Calu3 (cell line): ENCODE data around the gene SGSH. TPM values are rescaled to one million over a fixed set of nuclear protein-coding genes. Genes with fewer than 3 reads are reported as not detected.

Source experiments
- BruUV-seq: library from RNA; stranded (reverse); fragments of 400-500 nt; replicated peaks from 2 replicates; lab custom pipeline; 2021; lab: Mats Ljungman, UMichigan
- CTCF ChIA-PET: fragments of 300-600 bp; sonication (Branson Sonifier 250); formaldehyde crosslinking; loops from one replicate; lab custom pipeline; 2022; ENCODE audit warnings: antibody characterized with exemption; lab: Charles Lee
- DNase-seq: peaks from one replicate; pipeline ENCODE4 v3.0.0; 2022
- H3K27ac Mint-ChIP-seq: one replicate; pipeline ENCODE4 v1.8.0; 2022; ENCODE audit warnings: mixed read lengths; ENCODE audit not compliant: unreplicated experiment
- H3K27me3 Mint-ChIP-seq: one replicate; pipeline ENCODE4 v1.8.0; 2022; ENCODE audit warnings: mixed read lengths; ENCODE audit not compliant: unreplicated experiment
- H3K36me3 Mint-ChIP-seq: one replicate; pipeline ENCODE4 v1.8.0; 2022; ENCODE audit warnings: mild to moderate bottlenecking, moderate library complexity, mixed read lengths; ENCODE audit not compliant: insufficient read depth, unreplicated experiment
- H3K4me1 Mint-ChIP-seq: one replicate; pipeline ENCODE4 v1.8.0; 2022; ENCODE audit warnings: mild to moderate bottlenecking, low read depth, mixed read lengths; ENCODE audit not compliant: unreplicated experiment
- H3K4me3 Mint-ChIP-seq: one replicate; pipeline ENCODE4 v1.8.0; 2022; ENCODE audit warnings: mild to moderate bottlenecking, low read depth, moderate library complexity, mixed read lengths; ENCODE audit not compliant: unreplicated experiment
- H3K9me3 Mint-ChIP-seq: one replicate; pipeline ENCODE4 v1.8.0; 2022; ENCODE audit warnings: low read depth, mixed read lengths; ENCODE audit not compliant: unreplicated experiment
- intact Hi-C: fragments of 100-400 bp; cut with micrococcal nuclease; formaldehyde crosslinking; loops from one replicate; pipeline ENCODE4 v1.10.0; 2022; ENCODE audit not compliant: unreplicated experiment
- total RNA-seq: library from RNA; stranded (reverse); gene quantifications from 2 replicates; pipeline ENCODE4 v1.2.3, GENCODE V29; 2022
- TF ChIP-seq, protein P1 (sequence below): fragments of 200-600 bp; IDR thresholded peaks from one replicate; pipeline ENCODE4 v1.8.0; 2022; ENCODE audit warnings: antibody characterized with exemption; ENCODE audit not compliant: unreplicated experiment

Gene SGSH
- total RNA-seq, 1 experiment from 2014 or later: 32.2 TPM

DNA sequence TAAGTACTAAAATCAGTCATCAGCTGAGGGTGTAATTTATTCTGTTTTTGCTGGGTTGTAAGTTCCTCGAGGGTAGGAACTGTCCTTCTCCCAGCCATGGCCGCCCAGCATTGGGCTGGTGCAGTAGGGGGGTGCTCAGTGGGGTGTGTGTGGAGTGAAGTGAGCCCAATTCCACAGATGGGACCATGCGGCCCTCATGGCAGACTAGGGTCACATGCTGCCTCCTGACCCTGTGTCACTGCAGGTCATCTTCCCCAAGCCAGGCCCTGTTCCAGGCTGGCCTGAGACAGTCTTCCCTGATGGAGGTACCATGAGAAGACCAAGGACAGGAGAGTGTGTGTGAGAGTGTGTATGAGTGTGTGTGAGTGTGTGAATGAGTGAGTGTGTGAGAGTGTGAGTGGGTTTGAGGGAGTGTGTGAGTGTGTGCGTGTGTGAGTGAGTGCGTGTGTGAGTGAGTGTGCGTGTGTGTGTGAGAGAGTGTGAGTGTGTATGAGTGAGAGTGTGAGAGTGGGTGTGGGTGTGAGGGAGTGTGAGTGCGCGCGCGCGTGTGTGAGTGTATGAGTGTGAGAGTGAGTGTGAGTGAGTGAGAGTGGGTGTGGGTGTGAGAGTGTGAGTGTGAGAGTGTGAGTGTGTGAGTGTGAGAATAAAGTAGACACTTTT lies 3.8 kb upstream of the SGSH start:
- H3K36me3 Mint-ChIP-seq: peaks cover 11% of the 10 kb centered on the region
- H3K27me3 Mint-ChIP-seq: peaks cover 14% of the 10 kb centered on the region
- BruUV-seq: no TSS peak
- CTCF ChIA-PET: no interaction called here
- TF ChIP-seq, protein P1, sequence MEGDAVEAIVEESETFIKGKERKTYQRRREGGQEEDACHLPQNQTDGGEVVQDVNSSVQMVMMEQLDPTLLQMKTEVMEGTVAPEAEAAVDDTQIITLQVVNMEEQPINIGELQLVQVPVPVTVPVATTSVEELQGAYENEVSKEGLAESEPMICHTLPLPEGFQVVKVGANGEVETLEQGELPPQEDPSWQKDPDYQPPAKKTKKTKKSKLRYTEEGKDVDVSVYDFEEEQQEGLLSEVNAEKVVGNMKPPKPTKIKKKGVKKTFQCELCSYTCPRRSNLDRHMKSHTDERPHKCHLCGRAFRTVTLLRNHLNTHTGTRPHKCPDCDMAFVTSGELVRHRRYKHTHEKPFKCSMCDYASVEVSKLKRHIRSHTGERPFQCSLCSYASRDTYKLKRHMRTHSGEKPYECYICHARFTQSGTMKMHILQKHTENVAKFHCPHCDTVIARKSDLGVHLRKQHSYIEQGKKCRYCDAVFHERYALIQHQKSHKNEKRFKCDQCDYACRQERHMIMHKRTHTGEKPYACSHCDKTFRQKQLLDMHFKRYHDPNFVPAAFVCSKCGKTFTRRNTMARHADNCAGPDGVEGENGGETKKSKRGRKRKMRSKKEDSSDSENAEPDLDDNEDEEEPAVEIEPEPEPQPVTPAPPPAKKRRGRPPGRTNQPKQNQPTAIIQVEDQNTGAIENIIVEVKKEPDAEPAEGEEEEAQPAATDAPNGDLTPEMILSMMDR: no peak
- intact Hi-C loops: no loop called here
- H3K4me3 Mint-ChIP-seq: no peak overlapping the region
- H3K4me1 Mint-ChIP-seq: peaks cover 14% of the 10 kb centered on the region
- no peak for DNase-seq
- H3K27ac Mint-ChIP-seq: no peak overlapping the region
- H3K9me3 Mint-ChIP-seq: no peaks in the 10 kb centered on the region

DNA sequence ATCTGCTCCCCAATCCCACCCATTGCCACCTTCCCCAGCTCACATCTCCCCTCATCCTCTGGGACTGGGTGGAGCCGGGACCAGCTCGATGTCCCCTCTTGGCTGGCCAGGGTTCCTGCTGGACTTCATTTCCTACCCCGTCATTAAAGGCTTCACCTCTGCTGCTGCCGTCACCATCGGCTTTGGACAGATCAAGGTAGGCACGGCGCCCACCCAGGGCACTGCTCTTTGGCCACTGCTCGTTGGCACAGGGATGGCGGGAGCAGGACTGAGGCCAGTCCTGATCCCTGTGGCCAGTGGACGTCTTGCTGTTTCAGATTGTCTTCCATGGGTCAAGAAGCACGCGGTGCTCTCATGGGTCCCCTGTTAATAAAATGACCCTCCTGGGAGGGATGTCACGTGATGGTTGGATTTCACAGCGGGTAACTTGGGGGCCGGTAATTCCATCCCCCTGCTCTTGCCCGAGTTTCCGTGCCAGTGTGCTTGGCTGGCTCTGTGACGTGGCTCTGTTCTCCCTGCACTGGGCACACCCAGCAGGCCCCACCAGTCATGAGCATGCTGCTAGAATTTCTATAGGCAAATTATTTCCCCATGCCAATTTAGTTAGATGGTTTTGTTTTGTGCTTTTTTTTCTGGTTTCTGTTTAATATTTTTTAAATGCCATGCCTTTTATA lies 3.1 kb upstream of the SGSH start:
- TF ChIP-seq, protein P1: no peak
- H3K36me3 Mint-ChIP-seq: peaks cover 17% of the 10 kb centered on the region

DNA sequence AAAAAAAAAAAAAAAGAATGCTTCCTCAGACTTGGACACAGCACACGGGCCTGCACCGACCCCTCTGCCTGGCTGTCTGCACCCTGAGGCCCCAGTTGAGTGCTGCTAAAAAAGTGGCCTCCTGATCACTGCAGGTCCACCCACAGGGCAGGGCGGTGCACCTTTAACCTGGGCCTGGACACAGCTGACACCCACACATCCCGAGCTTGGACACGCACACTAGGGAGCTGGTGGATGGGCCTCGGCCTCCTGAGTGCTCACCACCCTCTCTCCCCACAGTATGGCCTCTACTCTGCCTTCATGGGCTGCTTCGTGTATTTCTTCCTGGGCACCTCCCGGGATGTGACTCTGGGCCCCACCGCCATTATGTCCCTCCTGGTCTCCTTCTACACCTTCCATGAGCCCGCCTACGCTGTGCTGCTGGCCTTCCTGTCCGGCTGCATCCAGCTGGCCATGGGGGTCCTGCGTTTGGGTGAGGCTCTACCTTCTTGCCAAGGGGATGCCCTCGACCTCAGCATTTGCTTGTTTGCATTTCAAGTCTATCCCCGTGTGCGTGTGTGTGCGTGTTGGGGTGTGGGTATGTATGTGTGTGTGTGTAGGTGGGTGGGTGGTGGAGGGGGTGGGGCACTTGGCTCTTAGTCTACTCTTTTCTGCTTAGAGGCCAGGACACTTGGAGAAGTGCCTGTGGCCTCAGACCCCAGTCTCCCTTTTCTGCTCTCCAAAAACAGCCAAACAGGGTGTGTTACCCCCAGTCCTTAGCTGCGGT lies 2.4 kb upstream of the SGSH start:
- Mint-ChIP-seq H3K27ac (no peak overlapping the region), H3K9me3 (no peaks in the 10 kb centered on the region), H3K36me3 (peaks cover 17% of the 10 kb centered on the region), H3K4me3 (no peak overlapping the region), H3K27me3 (peaks cover 14% of the 10 kb centered on the region), H3K4me1 (peaks cover 19% of the 10 kb centered on the region)
- CTCF ChIA-PET: interaction anchor here (0.6 kb wide), 1 partner anchor 567 kb away, joined by 7 read pairs; no protein-coding TSS in a partner anchor
- BruUV-seq: no TSS peak
- no peak for DNase-seq
- TF ChIP-seq, protein P1: no peak
- intact Hi-C loops: no loop called here

More for the DNA sequence above, 3.1 kb upstream of the SGSH start:
- peaks cover 14% of the 10 kb centered on the region for H3K27me3 Mint-ChIP-seq
- peaks cover 19% of the 10 kb centered on the region for H3K4me1 Mint-ChIP-seq
- H3K9me3 Mint-ChIP-seq: no peaks in the 10 kb centered on the region
- DNase-seq: no peak
- CTCF ChIA-PET: no interaction called here
- intact Hi-C loops: no loop called here
- BruUV-seq: no TSS peak
- no peak overlapping the region for H3K4me3 Mint-ChIP-seq
- no peak overlapping the region for H3K27ac Mint-ChIP-seq

- intact Hi-C loops: no loop called here
- Mint-ChIP-seq H3K27ac (no peak overlapping the region), H3K4me1 (peaks cover 19% of the 10 kb centered on the region), H3K9me3 (no peaks in the 10 kb centered on the region), H3K36me3 (peaks cover 17% of the 10 kb centered on the region), H3K27me3 (peaks cover 14% of the 10 kb centered on the region), H3K4me3 (peak overlapping the region; percentile 92)
- CTCF ChIA-PET: no interaction called here
- BruUV-seq: TSS peak; percentile 28
- DNase-seq: no peak
- TF ChIP-seq, protein P1: no peak
These were observed 1.4 kb upstream of the SGSH start for GRCh38 chr17:80221351-80222105.
